Astrocyte (in vitro differentiated cells and primary cell): ENCODE data around the gene TEX10. TPM values are rescaled to one million over a fixed set of nuclear protein-coding genes. Genes with fewer than 3 reads are reported as not detected.

Source experiments
- DNase-seq: peaks from one replicate; pipeline ENCODE4 v3.0.0-alpha.2; 2010; ENCODE audit warnings: low read depth
- FAIRE-seq: peaks from 2 replicates; lab custom pipeline; 2011; peaks lifted over from hg19 to GRCh38; lab: Jason Lieb, UNC
- H2AFZ ChIP-seq: 2 replicates; pipeline ENCODE4 v1.6.0; 2012; ENCODE audit warnings: low read depth, low read length, inconsistent platforms
- H3K27ac ChIP-seq: 2 replicates; pipeline ENCODE4 v1.5.1; 2011; ENCODE audit warnings: low read depth, low read length, inconsistent platforms
- H3K27me3 ChIP-seq: 2 replicates; pipeline ENCODE4 v1.6.0; 2011; ENCODE audit warnings: low read length, inconsistent platforms; ENCODE audit not compliant: insufficient read depth
- H3K36me3 ChIP-seq: 2 replicates; pipeline ENCODE4 v1.5.1; 2011; ENCODE audit warnings: low read length, inconsistent platforms; ENCODE audit not compliant: insufficient read depth
- H3K4me1 ChIP-seq: 2 replicates; pipeline ENCODE4 v1.5.1; 2011; ENCODE audit warnings: low read length, inconsistent platforms; ENCODE audit not compliant: insufficient read depth
- H3K4me2 ChIP-seq: 2 replicates; pipeline ENCODE4 v1.6.0; 2012; ENCODE audit warnings: low read length, inconsistent platforms
- H3K4me3 ChIP-seq: 2 replicates; pipeline ENCODE4 v1.5.1; 2011; ENCODE audit warnings: low read depth, mild to moderate bottlenecking, low read length, inconsistent platforms; ENCODE audit not compliant: insufficient read depth
- H3K79me2 ChIP-seq: 2 replicates; pipeline ENCODE4 v1.6.0; 2012; ENCODE audit warnings: mild to moderate bottlenecking, low read length, inconsistent platforms; ENCODE audit not compliant: insufficient read depth
- H3K9ac ChIP-seq: 2 replicates; pipeline ENCODE4 v1.6.0; 2012; ENCODE audit warnings: mild to moderate bottlenecking, low read length, inconsistent platforms
- H3K9me3 ChIP-seq: 2 replicates; pipeline ENCODE4 v1.5.1; 2012; ENCODE audit warnings: low read depth, mild to moderate bottlenecking, low read length, inconsistent platforms; ENCODE audit not compliant: insufficient read depth
- H4K20me1 ChIP-seq: 2 replicates; pipeline ENCODE4 v1.6.0; 2012; ENCODE audit warnings: low read length, inconsistent platforms; ENCODE audit not compliant: insufficient read depth
- H3K27ac Mint-ChIP-seq: one replicate; pipeline ENCODE4 v1.8.0; 2021; ENCODE audit warnings: mild to moderate bottlenecking, mixed read lengths; ENCODE audit not compliant: unreplicated experiment
- H3K27me3 Mint-ChIP-seq: one replicate; pipeline ENCODE4 v1.8.0; 2021; ENCODE audit warnings: low read depth, mixed read lengths; ENCODE audit not compliant: unreplicated experiment
- H3K36me3 Mint-ChIP-seq: one replicate; pipeline ENCODE4 v1.8.0; 2021; ENCODE audit warnings: low read depth, mixed read lengths; ENCODE audit not compliant: unreplicated experiment
- H3K4me1 Mint-ChIP-seq: one replicate; pipeline ENCODE4 v1.8.0; 2021; ENCODE audit warnings: low read depth, mixed read lengths; ENCODE audit not compliant: unreplicated experiment
- H3K4me3 Mint-ChIP-seq: one replicate; pipeline ENCODE4 v1.8.0; 2021; ENCODE audit warnings: mild to moderate bottlenecking, moderate library complexity, mixed read lengths; ENCODE audit not compliant: unreplicated experiment
- H3K9me3 Mint-ChIP-seq: one replicate; pipeline ENCODE4 v1.8.0; 2021; ENCODE audit warnings: mild to moderate bottlenecking, mixed read lengths; ENCODE audit not compliant: unreplicated experiment
- EZH2 ChIP-seq: IDR thresholded peaks from 2 replicates; pipeline ENCODE4 v1.6.1; 2012; ENCODE audit warnings: mild to moderate bottlenecking, low read length, inconsistent platforms; ENCODE audit not compliant: insufficient read depth
- total RNA-seq: library from RNA; stranded (reverse); gene quantifications from 2 replicates; pipeline ENCODE4 v1.2.1, GENCODE V29; 2021
- TF ChIP-seq, protein P1 (sequence below): IDR thresholded peaks from 2 replicates; pipeline ENCODE4 v1.5.1; 2011; ENCODE audit warnings: low read depth, mild to moderate bottlenecking, inconsistent platforms, low read length, moderate library complexity; ENCODE audit not compliant: insufficient read depth

TEX10 gene
- total RNA-seq, 1 donor from 2014 or later: 35.1 TPM

DNA sequence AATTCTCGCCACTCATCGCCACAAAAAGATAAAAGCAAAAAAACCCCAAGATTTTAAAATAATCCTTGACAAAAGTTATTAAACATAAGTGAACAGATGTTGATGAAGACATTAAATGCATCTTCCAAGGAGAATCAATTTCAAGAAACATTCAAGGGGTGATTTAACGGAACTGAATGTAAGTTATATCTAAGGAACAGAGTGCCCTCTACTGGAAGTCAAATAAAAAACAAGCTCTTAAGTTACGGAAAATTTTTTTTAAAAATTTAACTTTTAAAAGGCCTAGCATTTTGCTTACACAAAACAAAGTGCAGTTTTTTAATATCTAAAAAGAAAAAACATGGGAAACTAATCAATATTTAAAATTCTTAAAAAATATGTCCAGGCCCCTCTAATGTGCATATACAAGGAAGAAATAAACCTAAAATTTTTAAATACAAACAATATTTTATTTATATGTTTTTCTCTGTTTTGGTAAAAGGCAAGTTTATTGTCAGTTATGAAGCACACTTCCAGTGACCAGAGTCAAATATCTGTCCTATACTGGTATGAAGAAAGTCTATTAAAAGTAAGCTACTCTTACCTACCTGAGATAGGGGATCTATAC, 28.0 kb downstream of the TEX10 start:
- peaks cover 3% of the 10 kb centered on the region for H3K79me2 ChIP-seq
- no peaks in the 10 kb centered on the region for H3K36me3 Mint-ChIP-seq
- peak; percentile 46 for DNase-seq

DNA sequence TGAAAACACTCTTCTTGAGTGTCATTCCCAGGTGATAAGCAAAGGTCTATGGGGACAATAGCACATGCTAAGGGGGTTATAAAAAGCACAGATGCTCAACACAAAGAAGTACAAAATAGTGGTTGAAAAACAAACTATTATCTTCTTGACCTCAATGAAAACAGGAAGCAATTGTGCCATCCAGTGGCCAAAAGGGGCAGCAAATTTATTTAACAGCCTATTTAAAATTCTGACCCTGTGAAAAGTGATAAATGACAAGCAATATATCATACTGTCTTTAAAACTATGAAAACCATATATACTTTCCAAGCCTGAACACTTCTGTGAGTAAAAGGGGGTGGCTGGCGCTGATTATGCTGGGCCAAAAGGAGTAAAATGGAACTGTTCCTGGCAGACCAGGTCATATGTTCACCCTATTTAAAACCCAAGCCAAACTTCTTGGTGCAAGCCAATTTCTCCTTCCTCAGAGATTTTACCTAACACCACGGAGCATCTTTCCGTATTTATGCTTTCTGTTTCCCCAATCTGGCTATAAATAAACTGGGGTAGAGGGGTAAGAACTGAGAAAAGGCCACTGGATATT, 29.7 kb downstream of the TEX10 start:
- peaks cover 1% of the 10 kb centered on the region for H3K4me1 Mint-ChIP-seq
- no peaks in the 10 kb centered on the region for H3K27me3 Mint-ChIP-seq
- DNase-seq: peak; percentile 23
- H3K27ac Mint-ChIP-seq: no peak overlapping the region
- Histone ChIP-seq H3K27ac (no peak overlapping the region), H3K79me2 (peaks cover 3% of the 10 kb centered on the region), H3K36me3 (peaks cover 16% of the 10 kb centered on the region), H3K4me1 (no peaks in the 10 kb centered on the region), H4K20me1 (peaks cover 10% of the 10 kb centered on the region), H3K4me3 (no peak overlapping the region), H3K9ac (no peak overlapping the region), H3K4me2 (no peak overlapping the region), H3K9me3 (no peaks in the 10 kb centered on the region), H2AFZ (no peak overlapping the region), H3K27me3 (no peaks in the 10 kb centered on the region)
- no peak overlapping the region for H3K4me3 Mint-ChIP-seq
- peaks cover 4% of the 10 kb centered on the region for H3K36me3 Mint-ChIP-seq
- no peaks in the 10 kb centered on the region for H3K9me3 Mint-ChIP-seq
- TF ChIP-seq EZH2: no peak
- TF ChIP-seq, protein P1, sequence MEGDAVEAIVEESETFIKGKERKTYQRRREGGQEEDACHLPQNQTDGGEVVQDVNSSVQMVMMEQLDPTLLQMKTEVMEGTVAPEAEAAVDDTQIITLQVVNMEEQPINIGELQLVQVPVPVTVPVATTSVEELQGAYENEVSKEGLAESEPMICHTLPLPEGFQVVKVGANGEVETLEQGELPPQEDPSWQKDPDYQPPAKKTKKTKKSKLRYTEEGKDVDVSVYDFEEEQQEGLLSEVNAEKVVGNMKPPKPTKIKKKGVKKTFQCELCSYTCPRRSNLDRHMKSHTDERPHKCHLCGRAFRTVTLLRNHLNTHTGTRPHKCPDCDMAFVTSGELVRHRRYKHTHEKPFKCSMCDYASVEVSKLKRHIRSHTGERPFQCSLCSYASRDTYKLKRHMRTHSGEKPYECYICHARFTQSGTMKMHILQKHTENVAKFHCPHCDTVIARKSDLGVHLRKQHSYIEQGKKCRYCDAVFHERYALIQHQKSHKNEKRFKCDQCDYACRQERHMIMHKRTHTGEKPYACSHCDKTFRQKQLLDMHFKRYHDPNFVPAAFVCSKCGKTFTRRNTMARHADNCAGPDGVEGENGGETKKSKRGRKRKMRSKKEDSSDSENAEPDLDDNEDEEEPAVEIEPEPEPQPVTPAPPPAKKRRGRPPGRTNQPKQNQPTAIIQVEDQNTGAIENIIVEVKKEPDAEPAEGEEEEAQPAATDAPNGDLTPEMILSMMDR: peak; percentile 87
- peak; percentile 56 for FAIRE-seq

More for the DNA sequence above, 28.0 kb downstream of the TEX10 start:
- H3K9me3 Mint-ChIP-seq: no peaks in the 10 kb centered on the region
- Histone ChIP-seq H2AFZ (no peak overlapping the region), H3K4me1 (no peaks in the 10 kb centered on the region), H3K9ac (no peak overlapping the region), H3K4me3 (no peak overlapping the region), H3K27me3 (no peaks in the 10 kb centered on the region), H4K20me1 (peaks cover 10% of the 10 kb centered on the region), H3K36me3 (peaks cover 18% of the 10 kb centered on the region), H3K9me3 (no peaks in the 10 kb centered on the region), H3K27ac (no peak overlapping the region), H3K4me2 (no peak overlapping the region)
- H3K4me1 Mint-ChIP-seq: peaks cover 1% of the 10 kb centered on the region
- no peak overlapping the region for H3K27ac Mint-ChIP-seq
- H3K27me3 Mint-ChIP-seq: no peaks in the 10 kb centered on the region
- FAIRE-seq: no peak
- TF ChIP-seq, protein P1: peak; percentile 41
- TF ChIP-seq EZH2: no peak
- no peak overlapping the region for H3K4me3 Mint-ChIP-seq

DNA sequence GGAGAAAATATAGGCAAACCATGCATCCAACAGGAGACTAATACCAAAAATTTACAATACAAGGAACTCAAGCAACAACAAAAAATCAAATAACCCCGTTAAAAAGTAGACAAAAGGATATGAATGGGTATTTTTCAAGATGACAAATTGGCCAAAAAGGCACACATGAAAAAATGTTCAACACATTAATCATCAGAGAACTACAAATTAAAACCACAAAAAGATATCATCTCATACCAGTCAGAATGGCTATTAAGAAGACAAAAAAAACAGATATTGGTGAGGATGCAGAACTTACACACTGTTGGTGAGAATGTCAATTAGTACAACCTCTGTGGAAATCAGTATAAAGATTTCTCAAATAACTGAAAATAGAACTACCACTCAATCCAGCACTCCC, 35.0 kb downstream of the TEX10 start:
- H3K9me3 Mint-ChIP-seq: peaks cover 3% of the 10 kb centered on the region
- Histone ChIP-seq H3K79me2 (peaks cover 30% of the 10 kb centered on the region), H3K9me3 (no peaks in the 10 kb centered on the region), H3K4me1 (peaks cover 9% of the 10 kb centered on the region), H3K27ac (no peak overlapping the region), H3K27me3 (no peaks in the 10 kb centered on the region), H2AFZ (no peak overlapping the region), H3K4me2 (peak overlapping the region; percentile 59), H4K20me1 (peaks cover 14% of the 10 kb centered on the region), H3K9ac (no peak overlapping the region), H3K36me3 (peaks cover 13% of the 10 kb centered on the region), H3K4me3 (no peak overlapping the region)
- peaks cover 27% of the 10 kb centered on the region for H3K36me3 Mint-ChIP-seq
- no peaks in the 10 kb centered on the region for H3K27me3 Mint-ChIP-seq
- no peak for FAIRE-seq
- H3K27ac Mint-ChIP-seq: no peak overlapping the region
- DNase-seq: peak; percentile 56
- H3K4me3 Mint-ChIP-seq: no peak overlapping the region
- H3K4me1 Mint-ChIP-seq: peaks cover 6% of the 10 kb centered on the region
- no peak for TF ChIP-seq EZH2
- TF ChIP-seq, protein P1: no peak
